Effector CD8-positive, alpha-beta T cell (primary cell): ENCODE measurements around the gene SVIL.
"Not testable (repeated sequence)": the region's sequence is repeated elsewhere in the genome, so short reads cannot be mapped to it uniquely, and the experiment has no call there.

ENCODE experiments used
- DNase-seq: peaks from one replicate; lab custom pipeline; 2025; lab: John Stamatoyannopoulos, UW

Gene SVIL

GRCh38 chr10:29541422-29542210 lies 93.2 kb downstream of the SVIL start:
- DNase-seq, result no peak

- DNase-seq, result no peak
Observed at GRCh38 chr10:29540016-29540415, 94.8 kb downstream of the SVIL start.

GRCh38 chr10:29539412-29539811 lies 95.4 kb downstream of the SVIL start:
- DNase-seq, result no peak

- no peak for DNase-seq
Observed at GRCh38 chr10:29537799-29538198, 97.0 kb downstream of the SVIL start.

- DNase-seq, result not testable (repeated sequence)
Observed at GRCh38 chr10:29536691-29537090, 98.1 kb downstream of the SVIL start.

- no peak for DNase-seq
Observed at GRCh38 chr10:29535778-29536453, 98.9 kb downstream of the SVIL start.

- no peak for DNase-seq
Observed at GRCh38 chr10:29535012-29535777, 99.6 kb downstream of the SVIL start.

GRCh38 chr10:29534590-29534989 lies 100.2 kb downstream of the SVIL start:
- no peak for DNase-seq

- no peak for DNase-seq
Observed at GRCh38 chr10:29533696-29534285, 101.0 kb downstream of the SVIL start.

GRCh38 chr10:29533046-29533445 lies 101.7 kb downstream of the SVIL start:
- DNase-seq, result no peak

GRCh38 chr10:29532256-29532878 lies 102.4 kb downstream of the SVIL start:
- DNase-seq, result no peak

GRCh38 chr10:29530112-29530976 lies 104.4 kb downstream of the SVIL start:
- no peak for DNase-seq

- DNase-seq, result no peak
Observed at GRCh38 chr10:29529146-29529545, 105.6 kb downstream of the SVIL start.

GRCh38 chr10:29525762-29526161 lies 109.0 kb downstream of the SVIL start:
- DNase-seq, result no peak

- no peak for DNase-seq
Observed at GRCh38 chr10:29524720-29525119, 110.1 kb downstream of the SVIL start.

GRCh38 chr10:29524294-29524693 lies 110.5 kb downstream of the SVIL start:
- no peak for DNase-seq

GRCh38 chr10:29522918-29523317 lies 111.9 kb downstream of the SVIL start:
- DNase-seq, result no peak

- no peak for DNase-seq
Observed at GRCh38 chr10:29522061-29522855, 112.5 kb downstream of the SVIL start.

- DNase-seq, result no peak
Observed at GRCh38 chr10:29519659-29520058, 115.1 kb downstream of the SVIL start.

GRCh38 chr10:29517352-29517923 lies 117.3 kb downstream of the SVIL start:
- DNase-seq, result no peak
